GM04503 (cell line): ENCODE results near the gene ASPSCR1.
A peak's percentile ranks its signal among the peaks of the same experiment; 100 is the strongest.

Experiments
- DNase-seq: peaks from one replicate; pipeline ENCODE4 v3.0.0-alpha.2; 2012; ENCODE audit warnings: low read depth

Gene ASPSCR1

DNA sequence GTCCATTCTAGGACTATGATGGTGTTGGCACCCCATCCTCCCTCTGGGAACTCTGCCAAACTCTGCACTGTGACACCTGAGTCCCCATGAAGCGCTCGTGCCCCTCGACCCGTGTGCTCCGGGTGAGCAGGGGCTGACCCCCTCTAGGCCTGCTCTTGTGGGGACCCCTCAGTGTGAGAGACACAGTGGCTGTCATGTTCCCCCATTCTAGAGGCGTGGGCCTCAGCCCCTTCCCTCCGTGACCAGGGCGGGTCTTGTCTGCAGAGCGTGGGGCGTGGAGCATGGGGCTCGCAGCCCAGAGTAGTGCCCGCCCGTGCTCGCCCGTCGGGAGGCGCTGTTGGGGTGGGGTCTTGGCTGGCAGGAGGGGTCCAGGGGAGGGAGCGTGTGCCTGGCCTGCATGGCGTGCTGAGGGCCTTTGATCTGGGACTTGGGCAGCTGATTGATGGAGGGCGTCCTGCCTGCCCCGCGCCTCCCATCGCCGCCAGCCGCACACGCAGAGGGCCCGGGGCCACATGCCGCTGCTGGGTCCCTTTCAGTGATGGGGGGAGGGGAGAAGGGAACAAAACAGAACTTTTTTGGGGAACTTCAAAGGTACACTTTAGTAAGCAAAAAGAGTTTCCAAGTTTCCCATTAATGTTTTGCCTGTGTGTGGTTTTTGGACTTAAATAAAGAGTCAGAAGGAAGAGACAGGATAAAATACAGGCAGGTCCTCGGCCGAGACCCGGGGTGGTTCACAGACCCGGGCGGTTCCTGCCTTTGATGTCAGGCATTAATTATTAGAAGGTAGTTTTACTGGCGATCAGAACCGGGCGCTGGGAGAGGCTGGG lies 22.8 kb downstream of the ASPSCR1 start:
- no peak for DNase-seq

DNA sequence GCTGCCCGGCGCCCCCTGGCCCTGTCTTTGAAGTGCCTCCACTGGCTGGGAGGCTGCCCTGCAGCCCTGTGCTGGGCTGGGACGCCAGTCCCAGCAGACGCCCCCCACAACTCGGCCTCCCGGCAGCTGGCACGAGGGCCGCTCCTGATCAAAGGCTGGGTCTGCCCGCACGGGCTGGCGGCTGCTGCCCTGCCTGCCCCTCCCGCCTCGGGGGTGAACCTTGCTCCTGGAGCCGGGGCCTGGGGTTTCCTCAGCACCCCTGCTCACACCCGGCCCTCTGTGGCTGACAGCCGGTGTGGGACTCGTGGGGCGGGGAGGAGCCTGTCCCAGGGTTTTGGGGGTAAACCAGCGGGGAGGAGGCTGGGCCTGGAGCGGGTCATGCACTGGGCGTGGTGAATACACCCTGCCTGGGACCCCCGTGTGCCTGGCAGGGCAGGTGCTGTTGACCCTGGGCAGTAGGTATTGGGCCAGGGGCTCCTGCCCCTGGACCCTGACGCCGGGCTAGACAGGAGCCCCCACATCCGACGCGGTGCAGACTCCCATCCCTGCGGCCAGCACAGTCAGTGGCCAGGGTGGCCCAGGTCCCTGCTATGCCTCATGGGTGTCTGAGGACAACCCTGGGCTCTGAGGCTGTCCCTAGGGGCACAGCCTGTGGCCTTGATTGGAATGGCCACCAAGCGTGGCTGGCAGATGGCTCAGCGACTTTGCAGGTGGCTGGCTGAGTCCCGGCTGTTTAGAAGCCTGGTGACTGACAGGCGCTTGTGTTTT lies 23.6 kb downstream of the ASPSCR1 start:
- DNase-seq: no peak

DNA sequence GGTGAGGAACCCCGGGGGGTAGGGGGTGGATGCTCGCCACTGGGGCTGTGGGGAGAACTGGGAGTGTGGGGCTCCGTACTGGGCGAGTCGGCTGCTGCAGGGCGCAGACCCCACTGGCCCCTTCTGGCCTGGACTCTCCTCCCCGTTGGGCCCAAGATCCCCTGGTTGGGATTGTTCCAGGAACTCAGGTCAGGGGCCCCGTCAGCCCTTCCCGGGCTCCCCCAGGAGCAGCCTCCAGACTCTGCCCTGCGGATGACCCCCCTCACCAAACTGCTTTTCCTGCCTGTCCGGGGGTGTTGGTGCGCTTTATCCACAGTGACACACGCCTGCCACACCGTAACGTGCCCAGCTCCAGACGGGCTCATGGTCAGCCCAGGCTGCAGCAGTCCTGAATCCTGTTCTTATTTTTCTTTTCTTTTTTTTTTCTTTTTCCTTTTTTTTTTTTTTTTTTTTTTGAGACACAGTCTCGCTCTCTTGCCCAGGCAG lies 24.2 kb downstream of the ASPSCR1 start:
- DNase-seq: no peak

DNA sequence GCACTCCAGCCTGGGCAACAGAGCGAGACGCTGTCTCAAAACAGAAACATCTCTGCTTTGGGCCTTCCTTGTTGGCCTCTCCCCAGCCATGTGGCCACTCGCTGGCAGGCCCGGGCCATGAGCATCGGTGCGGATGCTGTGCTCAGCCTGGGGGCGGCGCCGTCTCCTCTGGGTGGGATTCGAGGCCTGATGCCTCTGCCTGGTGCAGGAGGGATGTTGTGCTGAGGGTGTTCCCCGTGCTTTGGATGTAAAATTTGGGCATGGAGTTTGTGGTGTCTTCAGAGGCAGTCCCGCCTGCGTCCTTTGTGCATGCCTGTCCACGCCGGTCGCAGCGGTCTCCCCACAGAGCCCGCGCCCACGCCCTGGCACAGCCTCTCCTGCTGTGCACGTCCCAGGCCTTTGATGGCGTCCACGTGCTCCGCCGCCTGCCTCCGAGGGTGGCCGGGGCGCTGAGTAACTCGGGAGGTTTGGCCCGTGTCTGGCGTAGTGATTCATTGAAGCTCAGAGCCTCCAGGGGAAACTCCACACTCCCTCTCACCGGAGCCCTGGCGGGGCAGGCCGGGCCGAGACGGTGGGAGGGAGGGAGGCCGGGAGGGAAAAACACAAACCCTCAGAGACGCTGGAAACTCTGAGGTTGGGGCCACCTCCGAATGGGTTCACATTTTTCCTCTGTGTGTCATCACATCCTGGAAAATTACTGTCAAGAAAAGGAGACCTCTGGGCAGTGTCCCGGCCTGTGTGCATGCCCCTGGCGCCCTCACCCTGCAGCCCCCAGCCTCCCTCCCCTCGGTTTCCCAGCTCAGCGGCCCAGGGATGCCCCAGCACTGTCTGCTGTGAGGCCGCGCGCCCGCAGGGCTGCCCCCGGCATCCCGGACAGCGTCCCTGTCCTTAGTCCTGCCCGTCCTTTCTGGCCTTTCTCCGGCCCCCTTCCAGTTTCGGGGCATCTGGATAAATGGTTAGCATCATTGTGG lies 26.3 kb downstream of the ASPSCR1 start:
- peak; percentile 82 for DNase-seq

DNA sequence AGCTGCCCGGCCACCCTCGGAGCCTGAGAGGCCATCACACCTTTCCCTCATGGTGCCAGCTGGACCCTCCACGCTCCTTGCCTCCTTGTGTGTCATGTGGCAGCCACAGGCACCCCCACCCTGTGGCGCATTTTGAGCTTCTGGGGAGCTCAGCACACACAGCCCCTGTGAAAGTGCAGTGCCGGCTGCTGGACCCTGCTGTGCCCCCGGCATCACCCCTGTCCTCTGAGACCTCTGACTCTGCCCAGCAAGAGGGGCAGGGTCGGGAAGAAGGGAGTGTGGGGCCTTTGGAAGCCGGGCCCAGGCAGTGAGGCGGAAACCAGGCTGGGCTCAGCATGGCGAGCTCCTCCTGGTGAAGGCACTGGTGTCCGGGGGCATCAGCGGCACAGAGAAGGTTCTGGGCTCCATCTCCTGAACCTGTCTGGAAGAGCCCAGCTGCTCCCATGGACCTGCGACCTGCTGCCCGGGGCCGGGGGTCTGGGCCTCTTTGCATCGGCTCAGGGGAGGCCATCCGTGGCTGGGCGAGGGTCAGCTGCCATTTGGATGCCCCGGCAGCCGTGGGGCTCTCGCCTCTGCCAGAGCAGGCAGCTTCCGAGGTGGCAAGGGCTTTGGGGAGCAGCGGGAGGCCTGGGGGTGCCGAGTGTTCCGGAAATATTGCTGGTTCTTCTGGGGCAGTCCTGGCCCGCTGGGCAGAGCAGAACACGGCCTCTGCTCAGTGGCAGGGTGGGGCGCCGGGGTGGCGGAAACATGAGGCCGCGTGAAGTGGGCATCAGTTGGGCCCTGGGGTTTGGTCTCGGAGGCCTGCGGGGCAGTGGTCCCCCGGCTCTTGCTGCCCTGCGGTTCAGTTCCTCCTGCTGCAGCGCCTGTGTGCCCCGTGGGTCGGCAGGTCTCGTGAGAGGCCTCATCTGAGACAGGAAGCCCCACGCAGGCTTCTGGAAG lies 27.4 kb downstream of the ASPSCR1 start:
- DNase-seq: no peak

DNA sequence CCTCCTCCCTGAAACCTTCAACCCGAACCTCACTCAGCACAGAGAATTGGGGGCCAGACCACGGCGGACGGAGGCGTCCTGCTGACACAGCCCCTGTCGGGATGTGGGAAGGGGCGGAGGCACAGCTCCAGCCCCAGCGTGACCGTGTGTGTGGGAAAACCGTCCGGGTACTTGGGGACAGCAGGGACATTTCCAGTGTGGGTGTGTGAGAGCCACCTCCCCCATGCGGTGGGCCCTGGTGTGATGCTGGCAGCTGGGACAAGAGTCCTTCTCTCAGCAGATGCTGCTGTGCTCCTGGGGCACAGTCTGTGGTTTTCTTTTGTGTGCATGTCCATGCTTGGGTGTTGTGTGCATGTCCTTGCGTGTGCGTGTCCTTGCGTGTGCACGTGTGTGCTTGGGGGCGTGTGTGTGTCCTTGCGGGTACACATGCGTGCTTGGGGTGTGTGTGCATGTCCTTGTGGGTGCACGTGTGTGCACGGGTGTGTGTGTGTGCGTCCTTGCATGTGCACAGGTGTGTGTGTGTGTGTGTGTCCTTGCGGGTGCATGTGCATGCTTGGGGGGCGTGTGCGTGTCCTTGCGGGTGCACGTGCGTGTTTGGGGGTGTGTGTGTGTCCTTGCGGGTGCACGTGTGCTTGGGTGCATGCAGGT lies 28.4 kb downstream of the ASPSCR1 start:
- no peak for DNase-seq

DNA sequence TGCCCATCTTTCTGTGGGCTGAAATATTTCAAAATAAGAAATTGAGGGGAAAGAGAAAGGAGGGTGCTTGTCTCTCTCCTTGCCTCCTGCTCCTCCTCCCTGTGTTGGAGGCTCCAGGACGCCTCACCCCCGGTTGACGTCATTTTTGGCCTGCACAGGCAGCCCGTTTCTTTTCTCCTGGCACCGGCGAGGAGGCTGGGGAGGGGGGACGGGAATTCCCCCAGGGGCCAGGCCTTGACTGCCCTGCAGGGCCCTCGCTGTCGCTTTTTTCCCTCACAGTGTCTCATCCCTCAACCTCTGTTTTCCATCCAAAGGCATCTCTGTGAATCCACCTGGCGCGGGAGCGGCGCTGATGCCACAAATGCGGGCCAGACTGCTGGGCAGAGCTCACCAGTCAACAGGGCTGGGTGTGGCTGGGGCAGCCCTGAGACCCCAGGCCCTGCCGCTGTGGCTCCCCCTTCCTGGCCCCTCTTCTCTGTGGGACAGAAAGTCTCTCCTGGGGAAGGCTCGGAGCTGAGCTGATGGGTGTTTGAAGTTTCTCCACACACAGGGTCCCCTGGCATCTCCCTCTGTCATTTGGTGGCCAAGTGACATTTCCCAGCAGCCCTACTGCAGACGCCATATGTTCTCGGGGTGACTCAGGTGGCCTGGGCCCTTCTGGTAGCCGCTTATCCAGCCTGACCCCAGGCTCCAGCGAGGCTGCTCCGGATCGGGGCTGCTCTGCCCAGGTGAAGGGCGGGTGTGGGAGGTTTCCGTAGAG lies 29.2 kb downstream of the ASPSCR1 start:
- no peak for DNase-seq

DNA sequence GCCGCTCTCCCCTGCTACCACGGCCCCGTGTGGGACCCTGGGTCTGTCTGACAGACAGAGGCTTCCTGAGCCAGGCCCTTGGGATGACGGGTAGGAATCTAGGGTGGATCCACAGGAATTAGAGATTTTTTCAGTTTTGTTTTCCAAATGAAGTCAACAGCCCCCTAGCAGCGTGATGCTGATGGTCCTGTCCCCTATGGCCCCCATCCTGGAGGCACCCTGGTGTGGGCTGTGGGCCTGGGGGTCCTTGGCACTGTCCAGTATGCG lies 29.7 kb downstream of the ASPSCR1 start:
- DNase-seq: no peak

DNA sequence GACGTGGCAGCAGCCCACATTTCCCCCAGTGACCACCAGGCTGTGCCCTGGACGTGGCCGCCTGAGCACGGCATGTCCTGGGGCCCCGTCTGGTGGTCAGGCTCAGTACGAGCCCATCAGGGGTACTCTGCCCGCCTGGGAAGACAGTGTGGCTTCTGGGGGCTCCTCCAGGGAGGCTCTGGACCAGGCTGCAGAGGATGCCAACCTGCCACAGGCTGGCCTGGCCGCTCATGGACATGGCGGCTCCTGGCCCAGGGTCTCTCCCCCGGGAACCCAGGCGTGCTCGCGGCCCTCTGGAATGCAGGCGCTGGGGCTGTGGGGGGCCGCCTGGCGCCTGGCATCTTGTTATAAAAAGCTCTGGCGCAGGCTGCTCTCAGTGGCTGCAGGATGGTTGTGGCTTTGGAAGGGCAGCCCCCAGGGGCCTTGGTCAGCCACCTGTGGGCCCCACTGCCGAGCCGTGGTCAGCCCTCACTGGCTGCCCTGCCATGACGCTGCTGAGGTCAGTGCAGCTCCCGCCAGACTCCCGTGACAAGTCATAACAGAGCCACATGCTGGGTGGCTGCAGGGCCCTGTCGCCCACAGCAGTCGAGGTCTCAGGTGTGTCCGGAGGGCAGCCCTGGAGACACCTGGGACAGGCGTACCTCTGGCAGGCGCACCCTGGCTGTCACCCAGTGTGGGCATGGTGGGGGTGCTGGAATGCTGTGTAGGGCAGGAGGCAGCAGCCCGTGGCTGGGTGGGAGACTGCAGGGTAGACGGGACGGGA lies 30.2 kb downstream of the ASPSCR1 start:
- no peak for DNase-seq

DNA sequence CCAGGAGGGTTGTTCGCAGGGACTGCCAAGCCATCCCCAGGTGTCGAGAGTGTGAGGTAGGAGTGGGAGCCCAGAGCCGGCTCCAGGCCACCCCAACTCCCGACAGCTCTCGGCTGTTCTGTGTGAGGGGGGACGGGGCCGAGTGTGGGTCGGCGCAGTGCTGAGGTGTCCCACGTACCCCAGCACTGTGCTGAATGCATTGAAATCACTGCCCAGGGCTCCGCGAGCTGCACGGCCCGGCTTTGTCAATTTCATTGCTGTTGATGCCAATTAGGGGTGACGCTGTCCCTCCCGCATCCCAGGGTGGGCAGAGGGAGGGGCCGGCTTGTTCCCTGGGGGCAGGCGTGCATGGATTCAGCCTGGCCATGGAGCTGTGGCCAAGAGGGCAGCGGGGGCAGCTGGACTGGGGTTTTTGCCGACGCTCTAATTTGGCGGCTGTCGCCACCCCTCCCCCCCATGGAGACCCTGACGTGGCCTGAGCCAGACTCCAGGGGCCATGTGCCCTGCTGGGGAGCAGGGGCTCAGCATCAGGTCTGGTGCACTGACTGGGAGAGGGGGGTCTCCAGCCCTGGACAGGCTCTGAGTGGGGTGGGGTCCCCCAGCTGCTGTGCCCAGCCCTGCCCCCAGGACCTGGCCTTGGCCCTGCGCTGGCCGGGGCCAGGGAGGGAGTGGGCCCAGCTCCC lies 31.0 kb downstream of the ASPSCR1 start:
- no peak for DNase-seq

DNA sequence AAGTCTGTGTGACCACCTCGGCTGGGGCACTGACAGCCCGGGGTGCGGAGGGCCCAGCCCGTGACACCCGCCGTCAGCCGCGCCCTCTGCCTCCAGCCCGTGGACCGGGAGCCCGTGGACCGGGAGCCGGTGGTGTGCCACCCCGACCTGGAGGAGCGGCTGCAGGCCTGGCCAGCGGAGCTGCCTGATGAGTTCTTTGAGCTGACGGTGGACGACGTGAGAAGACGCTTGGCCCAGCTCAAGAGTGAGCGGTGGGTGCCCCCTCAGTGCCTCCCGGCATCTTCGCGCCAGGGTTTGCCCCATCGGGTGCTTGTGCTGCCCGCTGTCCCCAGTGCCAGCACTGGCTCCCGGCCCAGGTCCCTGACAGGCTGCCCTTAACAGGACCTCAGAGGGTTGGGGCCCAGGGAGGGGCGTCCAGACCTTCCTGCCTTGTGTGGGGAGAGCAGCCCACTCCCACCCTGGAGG lies 31.5 kb downstream of the ASPSCR1 start:
- DNase-seq: no peak

DNA sequence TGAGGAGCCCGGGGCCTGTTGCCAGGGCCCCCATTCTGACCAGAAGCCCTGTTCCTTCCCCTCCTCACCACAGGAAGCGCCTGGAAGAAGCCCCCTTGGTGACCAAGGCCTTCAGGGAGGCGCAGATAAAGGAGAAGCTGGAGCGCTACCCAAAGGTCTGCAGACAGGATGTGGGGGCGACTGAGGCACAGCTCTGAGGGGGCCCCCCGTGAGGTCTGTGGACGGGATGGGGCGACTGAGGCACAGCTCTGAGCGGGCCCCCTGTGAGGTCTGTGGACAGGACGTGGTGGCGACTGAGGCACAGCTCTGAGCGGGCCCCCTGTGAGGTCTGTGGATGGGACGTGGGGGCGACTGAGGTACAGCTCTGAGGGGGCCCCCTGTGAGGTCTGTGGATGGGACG lies 32.0 kb downstream of the ASPSCR1 start:
- no peak for DNase-seq

DNA sequence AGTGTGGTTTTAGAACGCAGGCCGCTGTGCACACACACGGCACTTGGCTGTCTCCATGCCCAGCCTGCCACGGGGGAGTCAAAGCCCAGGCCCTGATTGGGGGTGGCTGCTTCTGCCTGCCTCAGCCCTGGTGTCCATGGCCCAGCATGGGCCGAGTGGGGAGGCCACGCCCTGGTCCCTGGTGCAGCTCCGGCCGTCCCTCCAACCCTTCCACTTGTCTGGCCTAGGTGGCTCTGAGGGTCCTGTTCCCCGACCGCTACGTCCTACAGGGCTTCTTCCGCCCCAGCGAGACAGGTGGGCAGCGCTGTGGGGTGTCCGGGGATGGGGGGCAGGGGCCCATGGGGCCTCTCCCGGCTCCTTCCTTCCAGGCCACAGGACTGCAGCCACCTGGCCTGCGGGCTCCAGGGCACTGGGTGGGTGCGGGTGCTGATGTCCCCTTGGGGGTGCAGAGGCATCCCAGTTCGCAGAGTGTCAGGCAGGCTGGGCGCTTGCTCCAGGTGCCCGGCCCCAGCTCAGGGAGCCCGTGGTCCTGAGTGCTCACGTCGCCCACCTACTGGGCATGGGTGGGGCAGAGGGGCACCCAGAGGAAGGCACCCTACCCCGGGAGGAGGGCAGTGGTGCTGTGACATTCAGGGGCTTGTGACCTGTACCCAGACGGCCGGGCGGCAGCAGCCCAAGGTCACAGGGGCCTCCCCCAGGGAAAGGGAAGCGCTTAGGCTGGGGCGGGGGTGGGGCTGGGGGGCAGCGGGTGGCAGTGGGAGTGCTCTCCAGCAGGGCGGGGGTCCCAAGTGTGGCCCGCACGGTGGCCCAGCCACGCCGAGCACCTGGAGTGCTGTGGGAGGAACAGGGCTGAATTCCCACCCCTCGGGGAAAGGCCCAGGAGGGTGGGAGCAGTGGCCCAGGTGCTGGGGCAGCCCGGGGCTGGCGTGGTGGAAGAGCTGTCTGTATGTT lies 33.4 kb downstream of the ASPSCR1 start:
- DNase-seq: no peak

DNA sequence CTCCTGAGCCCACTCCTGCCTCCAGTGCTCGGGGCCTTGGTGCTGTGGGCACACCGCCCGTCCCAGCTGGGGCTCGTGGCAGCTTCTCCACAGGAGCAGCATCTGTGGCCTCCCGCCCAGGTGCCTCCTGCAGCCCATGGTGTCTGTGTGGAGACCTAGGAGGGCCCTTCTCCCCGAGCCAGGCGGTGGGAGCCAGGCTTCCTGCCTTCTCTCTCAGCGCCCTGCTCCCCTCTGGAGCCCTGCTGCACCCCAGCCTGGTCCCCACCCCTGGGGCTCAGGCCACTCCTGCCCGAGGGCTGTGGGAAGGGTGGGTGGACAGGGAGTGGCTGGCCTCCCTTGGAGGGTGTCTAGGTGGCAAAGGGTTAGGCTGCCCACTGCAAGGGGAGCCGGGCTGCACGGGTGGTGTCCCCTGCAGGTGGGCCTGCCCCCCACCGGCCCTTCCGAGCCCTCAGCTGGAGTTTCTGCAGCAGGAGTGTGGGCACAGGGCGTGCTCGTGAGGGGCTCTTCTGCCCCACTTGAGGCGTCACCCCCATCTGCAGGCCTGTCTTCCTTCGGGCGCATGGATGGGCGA lies 34.3 kb downstream of the ASPSCR1 start:
- no peak for DNase-seq

DNA sequence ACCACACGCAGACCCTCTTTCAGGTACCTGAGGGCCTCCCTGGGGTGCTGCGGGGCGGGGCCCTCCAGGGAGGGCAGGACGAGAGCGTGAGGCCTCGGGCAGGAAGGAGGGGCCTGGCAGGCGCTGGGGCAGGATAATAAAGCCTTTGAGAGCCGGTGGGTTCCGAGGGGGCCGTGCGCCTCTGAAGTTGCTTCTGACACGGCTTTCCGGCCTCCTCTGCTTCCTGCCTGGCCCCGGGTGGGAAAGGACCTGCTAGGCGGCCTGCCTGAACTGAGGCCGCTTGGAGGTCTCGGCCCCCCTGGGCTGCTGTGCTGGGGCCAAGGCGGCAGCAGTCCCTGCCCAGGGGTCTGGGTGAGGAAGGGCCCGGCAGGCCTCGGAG lies 34.8 kb downstream of the ASPSCR1 start:
- no peak for DNase-seq

DNA sequence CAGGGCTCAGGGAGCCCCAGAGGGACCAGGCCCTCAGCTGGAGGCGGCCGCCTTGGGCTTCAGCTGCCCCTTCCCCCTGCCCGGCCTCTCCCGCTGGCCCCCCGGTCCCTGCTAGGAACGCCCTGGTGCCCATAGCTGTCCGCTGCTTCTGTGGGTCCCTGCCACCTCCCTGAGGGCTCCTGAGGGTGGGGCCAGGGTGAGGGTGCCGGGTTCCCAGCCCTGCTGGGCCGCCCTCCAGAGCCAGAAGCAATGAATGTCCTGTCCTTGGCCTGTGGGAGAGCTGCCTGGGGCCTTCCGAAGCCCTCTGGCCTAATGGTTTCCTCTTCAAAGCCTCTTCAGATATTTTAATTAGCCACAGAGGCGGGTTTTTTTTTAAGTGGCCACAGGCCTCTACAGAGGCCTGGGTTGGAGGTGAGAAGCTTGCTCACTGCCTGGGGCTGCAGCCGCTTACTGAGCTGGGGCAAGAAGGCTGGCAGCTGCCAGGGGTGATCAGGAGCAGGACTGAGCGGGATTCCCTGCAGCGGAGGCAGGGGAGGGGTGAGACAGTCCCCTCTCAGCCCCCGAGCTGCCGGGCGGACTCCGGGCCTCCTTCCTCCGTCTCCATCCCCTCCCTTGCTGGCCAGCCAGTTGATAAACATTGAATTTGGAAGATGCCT lies 35.3 kb downstream of the ASPSCR1 start:
- no peak for DNase-seq

DNA sequence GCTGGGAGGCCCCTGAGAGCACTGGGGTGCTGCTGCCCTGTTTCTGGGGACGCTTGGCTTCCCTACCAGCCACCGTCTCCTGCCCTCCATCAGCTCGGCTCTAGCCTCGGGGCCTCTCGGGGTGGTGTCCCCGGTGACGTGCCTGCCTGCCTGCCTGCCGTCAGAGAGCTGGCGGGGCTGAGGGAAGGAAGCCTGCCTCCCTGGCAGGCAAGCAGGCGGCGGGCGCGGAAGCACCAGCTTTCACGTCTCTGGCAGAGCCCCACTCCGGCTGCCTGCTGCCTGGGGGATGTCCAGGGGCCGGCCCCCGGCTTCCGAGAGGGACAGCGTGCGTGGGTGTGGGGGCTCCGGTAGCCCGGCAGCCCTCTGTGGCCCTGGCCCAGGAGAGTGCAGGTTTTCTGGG lies 35.9 kb downstream of the ASPSCR1 start:
- DNase-seq: no peak
